ENCODE measurements around the gene IQSEC2. TPM values are rescaled to one million over a fixed set of nuclear protein-coding genes. Genes with fewer than 3 reads are reported as not detected.

Gene IQSEC2
- total and polyA plus RNA-seq, 2 experiments from 2014 or later = 4.4 to 7.0 TPM

DNA sequence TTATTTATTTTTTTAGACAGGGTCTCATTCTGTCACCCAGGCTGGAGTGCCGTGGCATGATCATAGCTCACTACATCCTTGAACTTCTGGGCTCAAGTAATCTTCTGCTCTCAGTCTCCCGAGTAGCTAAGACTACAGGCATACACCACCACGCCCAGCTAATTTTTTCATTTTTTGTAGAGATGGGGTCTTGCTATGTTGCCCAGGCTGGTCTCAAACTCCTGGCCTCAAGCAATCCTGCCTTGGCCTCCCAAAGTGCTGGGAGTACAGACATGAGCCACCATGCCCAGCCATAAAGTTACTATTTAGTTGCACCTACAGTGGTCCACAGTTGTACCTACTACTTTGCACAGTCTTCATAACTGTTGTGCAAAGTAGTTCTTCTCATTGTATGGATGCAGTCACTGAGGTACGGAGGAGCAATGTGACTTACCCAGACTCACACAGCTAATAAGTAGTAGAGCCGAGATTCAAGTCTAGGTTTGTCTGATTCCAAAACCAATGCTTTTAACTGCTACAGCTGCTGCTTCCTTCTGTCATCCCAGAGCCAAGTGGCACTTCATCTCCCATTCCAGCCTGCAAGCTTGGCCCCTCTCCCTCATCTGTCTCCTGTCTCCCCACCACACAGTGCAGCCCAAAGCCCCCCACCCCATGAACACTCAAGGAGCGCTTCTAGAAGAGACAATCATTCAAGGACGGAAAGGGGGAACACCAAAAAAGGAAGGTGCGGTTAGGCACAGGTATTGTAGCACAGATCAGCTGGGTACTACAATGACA, 24.0 kb upstream of the IQSEC2 start:
- Histone ChIP-seq H2AFZ (no peak overlapping the region), H3K36me3 (replicated peaks; ENCODE audit: insufficient read depth, low read depth) (no peaks in the 10 kb centered on the region), H3K27me3 (no peaks in the 10 kb centered on the region), H3K4me2 (no peak overlapping the region), H3K4me3 (no peak overlapping the region), H3K27ac (no peak overlapping the region), H3K4me1 (ENCODE audit: insufficient read depth) (no peaks in the 10 kb centered on the region), H4K20me1 (ENCODE audit: insufficient read depth, poor library complexity, severe bottlenecking) (no peaks in the 10 kb centered on the region), H3K9me3 (ENCODE audit: low read depth) (no peaks in the 10 kb centered on the region), H3K79me2 (no peaks in the 10 kb centered on the region), H3K9me2 (replicated peaks; ENCODE audit: insufficient read depth) (no peaks in the 10 kb centered on the region)
- DNase-seq (ENCODE audit: low spot score) = no peak
- WGBS (ENCODE audit: low lambda C conversion rate, missing lambda C conversion rate) = 88% methylated on average over 8 of the region's 8 CpGs
- TF ChIP-seq EZH2phosphoT487 (IDR thresholded peaks at IDR 0.05; ENCODE audit: low read depth, severe bottlenecking, unreplicated experiment) = no peak

DNA sequence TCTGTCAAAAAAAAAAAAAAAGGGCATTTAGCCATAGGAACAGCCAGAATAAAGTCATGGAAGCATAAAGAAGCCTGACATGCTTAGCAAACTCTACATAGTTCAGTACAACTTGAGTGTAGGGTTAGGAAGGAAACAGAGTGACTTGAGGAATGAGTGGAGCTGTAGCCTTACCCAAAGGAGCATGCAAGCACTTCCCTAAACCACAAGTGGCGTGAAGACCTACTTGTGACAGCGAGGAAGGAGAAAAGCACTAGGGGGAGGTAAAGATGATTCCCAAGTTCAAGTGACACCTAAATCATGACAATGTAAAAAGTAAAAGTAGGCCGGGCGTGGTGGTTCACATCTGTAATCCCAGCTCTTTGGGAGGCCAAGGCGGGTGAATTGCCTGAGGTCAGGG, 21.8 kb upstream of the IQSEC2 start:
- no peaks in the 10 kb centered on the region for H3K27me3 ChIP-seq
- no peaks in the 10 kb centered on the region for H4K20me1 ChIP-seq (ENCODE audit: insufficient read depth, poor library complexity, severe bottlenecking)
- H3K4me2 ChIP-seq = no peak overlapping the region
- no peak overlapping the region for H2AFZ ChIP-seq
- TF ChIP-seq EZH2 (IDR thresholded peaks at IDR 0.05; ENCODE audit: borderline replicate concordance) (no peak), EZH2phosphoT487 (IDR thresholded peaks at IDR 0.05; ENCODE audit: low read depth, severe bottlenecking, unreplicated experiment) (no peak)
- TF ChIP-seq, protein P1, sequence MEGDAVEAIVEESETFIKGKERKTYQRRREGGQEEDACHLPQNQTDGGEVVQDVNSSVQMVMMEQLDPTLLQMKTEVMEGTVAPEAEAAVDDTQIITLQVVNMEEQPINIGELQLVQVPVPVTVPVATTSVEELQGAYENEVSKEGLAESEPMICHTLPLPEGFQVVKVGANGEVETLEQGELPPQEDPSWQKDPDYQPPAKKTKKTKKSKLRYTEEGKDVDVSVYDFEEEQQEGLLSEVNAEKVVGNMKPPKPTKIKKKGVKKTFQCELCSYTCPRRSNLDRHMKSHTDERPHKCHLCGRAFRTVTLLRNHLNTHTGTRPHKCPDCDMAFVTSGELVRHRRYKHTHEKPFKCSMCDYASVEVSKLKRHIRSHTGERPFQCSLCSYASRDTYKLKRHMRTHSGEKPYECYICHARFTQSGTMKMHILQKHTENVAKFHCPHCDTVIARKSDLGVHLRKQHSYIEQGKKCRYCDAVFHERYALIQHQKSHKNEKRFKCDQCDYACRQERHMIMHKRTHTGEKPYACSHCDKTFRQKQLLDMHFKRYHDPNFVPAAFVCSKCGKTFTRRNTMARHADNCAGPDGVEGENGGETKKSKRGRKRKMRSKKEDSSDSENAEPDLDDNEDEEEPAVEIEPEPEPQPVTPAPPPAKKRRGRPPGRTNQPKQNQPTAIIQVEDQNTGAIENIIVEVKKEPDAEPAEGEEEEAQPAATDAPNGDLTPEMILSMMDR (IDR thresholded peaks at IDR 0.05; ENCODE audit: poor library complexity) = no peak
- H3K9me3 ChIP-seq (ENCODE audit: low read depth) = no peaks in the 10 kb centered on the region
- H3K9me2 ChIP-seq (replicated peaks; ENCODE audit: insufficient read depth) = no peaks in the 10 kb centered on the region
- DNase-seq (ENCODE audit: low spot score) = no peak
- H3K4me3 ChIP-seq = no peak overlapping the region
- no peaks in the 10 kb centered on the region for H3K36me3 ChIP-seq (replicated peaks; ENCODE audit: insufficient read depth, low read depth)
- 91% methylated on average over 5 of the region's 5 CpGs for WGBS (ENCODE audit: low lambda C conversion rate, missing lambda C conversion rate)
- H3K4me1 ChIP-seq (ENCODE audit: insufficient read depth) = no peaks in the 10 kb centered on the region
- H3K79me2 ChIP-seq = no peaks in the 10 kb centered on the region
- no peak overlapping the region for H3K27ac ChIP-seq

DNA sequence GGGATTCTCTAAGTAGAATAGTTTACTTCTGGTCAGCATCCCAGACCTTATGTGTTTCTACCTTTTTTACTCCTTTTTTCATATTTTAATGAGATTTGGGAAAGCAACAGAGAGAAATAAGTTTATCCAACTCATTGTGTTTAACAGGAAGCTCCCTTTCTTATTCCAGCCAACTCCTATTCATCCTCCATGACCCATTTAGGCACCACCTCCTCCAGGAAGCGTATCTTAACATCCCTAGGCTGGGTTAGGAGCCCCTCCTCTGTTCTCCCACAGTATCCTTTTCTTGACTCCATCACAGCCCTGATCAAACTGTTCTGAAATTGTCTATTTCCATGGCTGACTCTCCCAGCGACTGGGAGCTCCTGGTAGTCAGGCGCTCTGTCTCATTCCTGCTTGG, 18.8 kb upstream of the IQSEC2 start:
- H3K9me3 ChIP-seq (ENCODE audit: low read depth) = no peaks in the 10 kb centered on the region
- TF ChIP-seq EZH2phosphoT487 (IDR thresholded peaks at IDR 0.05; ENCODE audit: low read depth, severe bottlenecking, unreplicated experiment) (no peak), EZH2 (IDR thresholded peaks at IDR 0.05; ENCODE audit: borderline replicate concordance) (no peak)
- TF ChIP-seq, protein P1 (IDR thresholded peaks at IDR 0.05; ENCODE audit: poor library complexity) = no peak
- no peaks in the 10 kb centered on the region for H3K27me3 ChIP-seq
- H4K20me1 ChIP-seq (ENCODE audit: insufficient read depth, poor library complexity, severe bottlenecking) = no peaks in the 10 kb centered on the region
- no peaks in the 10 kb centered on the region for H3K4me1 ChIP-seq (ENCODE audit: insufficient read depth)
- H3K79me2 ChIP-seq = no peaks in the 10 kb centered on the region
- 76% methylated on average over 3 of the region's 3 CpGs for WGBS (ENCODE audit: low lambda C conversion rate, missing lambda C conversion rate)
- no peak overlapping the region for H2AFZ ChIP-seq
- no peaks in the 10 kb centered on the region for H3K36me3 ChIP-seq (replicated peaks; ENCODE audit: insufficient read depth, low read depth)
- H3K27ac ChIP-seq = no peak overlapping the region
- no peak overlapping the region for H3K4me2 ChIP-seq
- H3K4me3 ChIP-seq = no peak overlapping the region
- no peak for DNase-seq (ENCODE audit: low spot score)
- H3K9me2 ChIP-seq (replicated peaks; ENCODE audit: insufficient read depth) = no peaks in the 10 kb centered on the region

DNA sequence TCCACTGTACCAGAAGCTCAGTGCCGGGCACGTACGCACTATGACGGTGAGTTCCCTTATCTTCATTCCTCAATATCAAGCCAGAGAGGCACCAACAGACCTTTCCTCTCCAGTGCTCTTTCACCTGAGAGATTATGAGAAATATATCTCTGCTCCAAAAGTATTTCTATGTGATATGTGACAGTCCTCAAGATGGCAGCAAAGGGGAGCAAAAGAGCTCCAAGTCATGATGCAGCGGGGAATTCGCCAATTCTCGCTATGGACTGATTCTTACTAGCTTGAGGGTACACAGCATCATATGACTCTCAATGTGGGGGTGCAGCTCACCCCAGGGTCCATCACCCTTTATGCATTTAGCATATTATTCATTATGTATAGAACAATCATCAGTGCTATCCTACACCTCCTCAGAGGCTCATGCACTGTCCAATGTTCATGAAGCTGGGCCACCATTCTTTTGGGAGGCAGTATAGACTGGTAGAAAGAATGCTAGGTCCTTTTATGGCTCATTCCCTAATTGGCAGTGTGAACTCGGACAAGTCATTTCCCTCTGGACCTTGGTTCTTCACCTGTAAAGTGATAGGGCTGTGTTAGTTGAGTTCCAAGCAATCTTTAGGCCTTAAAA, 12.8 kb upstream of the IQSEC2 start:
- Histone ChIP-seq H3K9me3 (ENCODE audit: low read depth) (no peaks in the 10 kb centered on the region), H3K9me2 (replicated peaks; ENCODE audit: insufficient read depth) (no peaks in the 10 kb centered on the region), H3K27ac (no peak overlapping the region), H4K20me1 (ENCODE audit: insufficient read depth, poor library complexity, severe bottlenecking) (no peaks in the 10 kb centered on the region), H3K4me1 (ENCODE audit: insufficient read depth) (no peaks in the 10 kb centered on the region), H3K4me3 (no peak overlapping the region), H3K79me2 (no peaks in the 10 kb centered on the region), H3K4me2 (no peak overlapping the region), H2AFZ (no peak overlapping the region), H3K27me3 (no peaks in the 10 kb centered on the region), H3K36me3 (replicated peaks; ENCODE audit: insufficient read depth, low read depth) (no peaks in the 10 kb centered on the region)
- WGBS (ENCODE audit: low lambda C conversion rate, missing lambda C conversion rate) = 85% methylated on average over 8 of the region's 8 CpGs
- TF ChIP-seq, protein P1 (IDR thresholded peaks at IDR 0.05; ENCODE audit: poor library complexity) = no peak
- TF ChIP-seq EZH2phosphoT487 (IDR thresholded peaks at IDR 0.05; ENCODE audit: low read depth, severe bottlenecking, unreplicated experiment) = no peak
- DNase-seq (ENCODE audit: low spot score) = no peak

Measured in hepatocyte (in vitro differentiated cells).